Muscle layer of duodenum (tissue), 2 donors: ENCODE data around the gene RAP2C.

Source experiments
- H3K27ac ChIP-seq: one replicate; pipeline ENCODE4 v1.7.0; 2013; ENCODE audit warnings: mild to moderate bottlenecking, low read length
- H3K27me3 ChIP-seq: one replicate; pipeline ENCODE4 v1.7.0; 2013; ENCODE audit warnings: low read depth, mild to moderate bottlenecking, control low read depth, low read length
- H3K36me3 ChIP-seq, 2 donors: one replicate each; pipeline ENCODE4 v1.7.0; 2013; ENCODE audit warnings: low read length in 2 of 2, control low read depth in 1 of 2, mild to moderate bottlenecking in 1 of 2; ENCODE audit not compliant: insufficient read depth in 2 of 2, control insufficient read depth in 1 of 2
- H3K4me1 ChIP-seq, 2 donors: one replicate each; pipeline ENCODE4 v1.7.0; 2013; ENCODE audit warnings: low read length in 2 of 2, mild to moderate bottlenecking in 2 of 2, control low read depth in 1 of 2, moderate library complexity in 1 of 2; ENCODE audit not compliant: insufficient read depth in 2 of 2, control insufficient read depth in 1 of 2
- H3K4me3 ChIP-seq, 2 donors: one replicate each; pipeline ENCODE4 v1.7.0; 2013; ENCODE audit warnings: low read length in 2 of 2, low read depth in 1 of 2, mild to moderate bottlenecking in 1 of 2
- H3K9me3 ChIP-seq, 2 donors: one replicate each; pipeline ENCODE4 v1.7.0; 2013; ENCODE audit warnings: low read length in 2 of 2, control low read depth in 1 of 2, mild to moderate bottlenecking in 1 of 2; ENCODE audit not compliant: control insufficient read depth in 1 of 2
- donor health status: healthy.

Gene RAP2C

DNA sequence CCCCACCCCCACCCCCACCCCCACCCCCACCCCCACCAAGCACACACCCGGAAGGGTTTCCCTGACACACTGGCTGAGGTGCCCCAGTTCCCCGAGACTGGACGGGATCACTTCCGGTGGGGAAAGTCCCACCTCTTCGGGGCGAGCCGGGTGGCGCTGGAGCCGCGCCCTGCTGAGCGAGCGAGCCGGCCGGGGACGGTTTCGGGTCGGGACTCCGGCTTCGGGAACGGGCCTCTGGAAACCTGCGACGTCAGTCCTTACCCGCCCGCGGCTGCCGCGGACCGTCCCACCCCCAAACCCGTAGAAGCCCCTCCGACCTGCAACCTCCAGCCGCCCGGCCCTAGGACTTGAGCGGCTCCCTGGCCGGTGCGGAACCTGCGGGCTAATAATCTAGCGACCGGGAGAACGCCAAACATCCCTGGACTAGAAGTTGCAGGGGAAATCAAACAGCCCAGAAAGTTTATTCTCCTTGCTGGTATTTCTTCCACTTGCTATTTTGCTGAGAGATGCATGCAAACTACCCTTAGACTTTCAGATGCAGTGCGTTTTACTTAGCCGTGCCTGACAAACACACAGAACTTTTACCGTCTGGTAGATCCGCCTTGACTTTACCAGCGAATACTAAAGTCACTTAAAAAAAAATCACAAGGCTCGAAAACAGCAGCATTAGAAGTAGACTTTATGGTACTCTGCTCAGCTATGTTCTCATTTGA, 991 bp downstream of the RAP2C start:
- peaks cover 0 to 4% of the 10 kb centered on the region in 2 donors for H3K36me3 ChIP-seq
- no peaks in the 10 kb centered on the region for H3K27me3 ChIP-seq
- H3K9me3 ChIP-seq: no peaks in the 10 kb centered on the region
- H3K27ac ChIP-seq: peak overlapping the region; percentile 92
- H3K4me1 ChIP-seq: peaks cover 0 to 18% of the 10 kb centered on the region in 2 donors
- peak overlapping the region; percentile 72 to 76 for H3K4me3 ChIP-seq

GRCh38 chrX:132217203-132218073, 1.8 kb downstream of the RAP2C start:
- Histone ChIP-seq H3K27me3 (no peaks in the 10 kb centered on the region), H3K9me3 (no peaks in the 10 kb centered on the region), H3K4me3 (peak overlapping the region; percentile 72 to 83), H3K36me3 (peaks cover 0 to 9% of the 10 kb centered on the region in 2 donors), H3K4me1 (peaks cover 0 to 25% of the 10 kb centered on the region in 2 donors), H3K27ac (peak overlapping the region; percentile 90)

GRCh38 chrX:132216806-132217202, 2.4 kb downstream of the RAP2C start:
- Histone ChIP-seq H3K27me3 (no peaks in the 10 kb centered on the region), H3K27ac (peak overlapping the region; percentile 90), H3K4me3 (peak overlapping the region; percentile 72 to 83), H3K9me3 (no peaks in the 10 kb centered on the region), H3K4me1 (peaks cover 0 to 25% of the 10 kb centered on the region in 2 donors), H3K36me3 (peaks cover 0 to 11% of the 10 kb centered on the region in 2 donors)

GRCh38 chrX:132216283-132216682, 3.0 kb downstream of the RAP2C start:
- H3K4me3 ChIP-seq: peak overlapping the region; percentile 72 to 83
- no peaks in the 10 kb centered on the region for H3K9me3 ChIP-seq
- H3K27ac ChIP-seq: no peak overlapping the region
- H3K36me3 ChIP-seq: peaks cover 0 to 11% of the 10 kb centered on the region in 2 donors
- no peaks in the 10 kb centered on the region for H3K27me3 ChIP-seq
- peaks cover 0 to 25% of the 10 kb centered on the region in 2 donors for H3K4me1 ChIP-seq

- Histone ChIP-seq H3K4me1 (peaks cover 4 to 21% of the 10 kb centered on the region in 2 donors), H3K36me3 (peaks cover 0 to 11% of the 10 kb centered on the region in 2 donors), H3K27me3 (no peaks in the 10 kb centered on the region), H3K4me3 (no peak overlapping the region), H3K27ac (no peak overlapping the region), H3K9me3 (no peaks in the 10 kb centered on the region)
Observed at GRCh38 chrX:132214518-132214917, 4.7 kb downstream of the RAP2C start.

GRCh38 chrX:132209527-132209926, 9.7 kb downstream of the RAP2C start:
- Histone ChIP-seq H3K36me3 (peaks cover 0 to 15% of the 10 kb centered on the region in 2 donors), H3K4me3 (no peak overlapping the region), H3K9me3 (no peaks in the 10 kb centered on the region), H3K4me1 (peaks cover 5 to 20% of the 10 kb centered on the region in 2 donors), H3K27me3 (no peaks in the 10 kb centered on the region), H3K27ac (no peak overlapping the region)

DNA sequence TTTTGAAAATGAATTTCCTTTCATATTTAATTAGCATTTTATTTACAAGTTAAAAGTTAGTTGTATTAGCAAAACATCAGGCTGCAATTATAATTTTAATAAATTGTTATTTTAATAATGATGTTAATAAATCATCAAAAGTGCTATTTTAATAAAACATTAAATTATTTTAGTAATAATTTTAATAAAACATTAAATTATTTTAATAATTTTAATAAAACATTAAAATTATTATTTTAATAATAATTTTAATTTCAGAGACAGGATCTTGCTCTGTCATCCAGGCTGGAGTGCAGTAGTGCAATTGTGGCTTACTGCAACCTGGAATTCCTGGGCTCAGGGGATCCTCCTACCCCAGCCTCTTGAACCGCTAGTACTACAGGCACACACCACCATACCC, 10.8 kb downstream of the RAP2C start:
- Histone ChIP-seq H3K4me1 (peaks cover 5 to 18% of the 10 kb centered on the region in 2 donors), H3K4me3 (no peak overlapping the region), H3K36me3 (peaks cover 0 to 11% of the 10 kb centered on the region in 2 donors), H3K27ac (no peak overlapping the region), H3K27me3 (no peaks in the 10 kb centered on the region), H3K9me3 (no peaks in the 10 kb centered on the region)

- no peak overlapping the region for H3K27ac ChIP-seq
- H3K36me3 ChIP-seq: peaks cover 0 to 11% of the 10 kb centered on the region in 2 donors
- H3K4me3 ChIP-seq: no peak overlapping the region
- H3K9me3 ChIP-seq: no peaks in the 10 kb centered on the region
- H3K27me3 ChIP-seq: no peaks in the 10 kb centered on the region
- H3K4me1 ChIP-seq: peaks cover 5 to 17% of the 10 kb centered on the region in 2 donors
Observed at GRCh38 chrX:132207996-132208395, 11.3 kb downstream of the RAP2C start.

GRCh38 chrX:132206259-132206658, 13.0 kb downstream of the RAP2C start:
- Histone ChIP-seq H3K27me3 (no peaks in the 10 kb centered on the region), H3K4me3 (no peak overlapping the region), H3K27ac (no peak overlapping the region), H3K36me3 (peaks cover 0 to 4% of the 10 kb centered on the region in 2 donors), H3K4me1 (peaks cover 5 to 12% of the 10 kb centered on the region in 2 donors), H3K9me3 (no peaks in the 10 kb centered on the region)

DNA sequence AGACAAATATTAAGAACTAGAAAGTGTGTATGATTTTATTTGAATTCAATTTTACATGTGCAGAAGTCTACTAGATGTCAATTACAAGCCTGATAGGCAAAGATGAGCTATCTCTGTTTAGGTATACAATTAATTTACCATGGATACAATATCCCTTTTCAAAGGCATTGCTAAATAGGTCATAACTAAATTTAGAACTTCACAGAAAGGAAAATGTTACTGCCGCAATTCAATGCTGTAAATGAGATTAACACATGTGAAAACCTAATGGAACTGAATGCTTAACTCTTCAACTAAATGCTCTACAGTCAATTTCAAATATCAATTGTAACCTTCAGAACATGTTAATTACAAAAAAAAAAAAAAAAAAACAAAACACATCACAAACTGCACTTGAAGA, 14.6 kb downstream of the RAP2C start:
- Histone ChIP-seq H3K4me3 (no peak overlapping the region), H3K27ac (no peak overlapping the region), H3K9me3 (no peaks in the 10 kb centered on the region), H3K27me3 (no peaks in the 10 kb centered on the region), H3K36me3 (peaks cover 0 to 4% of the 10 kb centered on the region in 2 donors), H3K4me1 (peaks cover 2 to 10% of the 10 kb centered on the region in 2 donors)

GRCh38 chrX:132200976-132201375, 18.3 kb downstream of the RAP2C start:
- H3K9me3 ChIP-seq: no peaks in the 10 kb centered on the region
- H3K4me1 ChIP-seq: no peaks in the 10 kb centered on the region
- H3K27ac ChIP-seq: no peak overlapping the region
- peaks cover 0 to 4% of the 10 kb centered on the region in 2 donors for H3K36me3 ChIP-seq
- no peak overlapping the region for H3K4me3 ChIP-seq
- H3K27me3 ChIP-seq: no peaks in the 10 kb centered on the region
